Heart left ventricle (tissue), 16 donors: Measurements from ENCODE around the gene ADAM17. TPM values are rescaled to one million over a fixed set of nuclear protein-coding genes. Genes with fewer than 3 reads are reported as not detected.

Experiments used
- ATAC-seq, 4 donors: fragments of 200-7000 bp; cut with Tn5 transposase; one replicate each; pipeline ENCODE4 v1.9.1; 2020 to 2022; ENCODE audit warnings: moderate library complexity in 4 of 4, mild to moderate bottlenecking in 3 of 4, moderate number of reproducible peaks in 1 of 4
- DNase-seq, 5 donors: peaks; one replicate each; pipeline ENCODE4 v3.0.0-alpha.2; 2020
- H3K27ac ChIP-seq, 12 donors: fragments of 200-600 bp; sonication (generic) in 4 of 12; one replicate each; pipeline versions ENCODE4 v1.5.0 to v1.8.0; 2016 to 2022; ENCODE audit warnings: mild to moderate bottlenecking in 2 of 12
- H3K27me3 ChIP-seq, 9 donors: fragments of 200-600 bp; sonication (generic) in 2 of 9; one replicate each; pipeline versions ENCODE4 v1.5.1 to v1.8.0; 2016 to 2022; ENCODE audit warnings: mild to moderate bottlenecking in 3 of 9
- H3K36me3 ChIP-seq, 9 donors: fragments of 200-600 bp; sonication (generic) in 2 of 9; one replicate each; pipeline versions ENCODE4 v1.5.0 to v1.8.0; 2018 to 2022; ENCODE audit warnings: mild to moderate bottlenecking in 2 of 9
- H3K4me1 ChIP-seq, 12 donors: fragments of 200-600 bp; sonication (generic) in 4 of 12; one replicate each; pipeline versions ENCODE4 v1.5.0 to v1.8.0; 2016 to 2022; ENCODE audit warnings: mild to moderate bottlenecking in 3 of 12
- H3K4me3 ChIP-seq, 12 donors: fragments of 200-600 bp; sonication (generic) in 4 of 12; one replicate each; pipeline versions ENCODE4 v1.5.0 to v1.8.0; 2017 to 2022; ENCODE audit warnings: mild to moderate bottlenecking in 9 of 12, moderate library complexity in 4 of 12
- H3K9me3 ChIP-seq, 12 donors: fragments of 200-600 bp; sonication (generic) in 4 of 12; one replicate each; pipeline versions ENCODE4 v1.5.0 to v1.8.0; 2016 to 2022; ENCODE audit warnings: mild to moderate bottlenecking in 1 of 12
- POLR2A ChIP-seq, 2 donors: fragments of 450-650 bp; IDR thresholded peaks; one replicate each; pipeline ENCODE4 v1.6.1; 2017; ENCODE audit warnings: antibody characterized with exemption in 2 of 2, mild to moderate bottlenecking in 2 of 2, moderate library complexity in 2 of 2
- WGBS, 4 donors: extraction: QIAGEN DNeasy Blood & Tissue Kit in 2 of 4; methylation state at CpG; one replicate each; pipeline versions ENCODE4 v1.1.5 to v1.1.7; 2013 to 2018; 5-methylcytosine and 5-hydroxymethylcytosine counted together
- intact Hi-C, 10 donors: fragments of 100-400 bp; cut with DNase I; formaldehyde crosslinking; loops; one replicate each; pipeline versions ENCODE4 v1.11.1 to v1.14.2; 2022
- polyA plus RNA-seq, 2 donors: library from polyadenylated mRNA; stranded (reverse); fragments of 200-250 nt; gene quantifications; one replicate each; pipeline ENCODE4 v1.2.3, GENCODE V29; 2013
- total RNA-seq, 9 donors: library from RNA; depleted of rRNA in 2 of 9; stranded (reverse); fragments of >200 nt in 2 of 9; fragmentation: NEBNext Ultra II Directional in 3 of 9; extraction: Animal tissue kit (Norgen Biotek cat#: 25700) in 3 of 9; gene quantifications; one replicate each; pipeline versions ENCODE4 v1.1.0 to v1.2.4, GENCODE V29; 2016 to 2023
- TF ChIP-seq, protein P1 (sequence below), 12 donors: fragments of 200-600 bp; sonication (generic) in 4 of 12; IDR thresholded peaks; one replicate each; pipeline versions ENCODE4 v1.5.0 to v1.8.0; 2018 to 2022; ENCODE audit warnings: antibody characterized with exemption in 12 of 12, mild to moderate bottlenecking in 5 of 12
- donor health status: ischemic (EF 13 %, LVEDD 7.1; RV severe dilation, severe dysfunction).
- donor health status: healthy with polysubstance abuse.
- donor health status: DM: no; HTN: yes; CAD: no.
- donor health status: DM: no; HTN: no; CAD: no.
- donor health status: ischemic (EF 25% LVEDD 6.9; RV normal size, moderate dysfunction).
- donor health status: ischemic (EF 25% LVEDD 5.7; RV mildly dilated, moderate dysfunction).
- donor health status: healthy.
- donor health status: DM: yes; HTN: yes; CAD: no.
- donor health status: ischemic (EF 35%, LVEDD 5.7; RV mildly dilated, moderate dysfunction).
- donor health status: nonischemic (EF 11% LVEDD 7.7; RV severe dilation, severe dysfunction).
- donor health status: DM: yes; HTN: yes; CAD: no.
- donor health status: PGD.
- donor health status: ischemic (EF 29% LVEDD 5.4; RV normal size, mild dysfunction).
- donor health status: nonischemic (EF 23%, LVEDD 6.1; RV moderate dilation, normal function).

Gene ADAM17
- total and polyA plus RNA-seq, 11 donors = 6.5 to 22.4 (median 15.0) TPM

DNA sequence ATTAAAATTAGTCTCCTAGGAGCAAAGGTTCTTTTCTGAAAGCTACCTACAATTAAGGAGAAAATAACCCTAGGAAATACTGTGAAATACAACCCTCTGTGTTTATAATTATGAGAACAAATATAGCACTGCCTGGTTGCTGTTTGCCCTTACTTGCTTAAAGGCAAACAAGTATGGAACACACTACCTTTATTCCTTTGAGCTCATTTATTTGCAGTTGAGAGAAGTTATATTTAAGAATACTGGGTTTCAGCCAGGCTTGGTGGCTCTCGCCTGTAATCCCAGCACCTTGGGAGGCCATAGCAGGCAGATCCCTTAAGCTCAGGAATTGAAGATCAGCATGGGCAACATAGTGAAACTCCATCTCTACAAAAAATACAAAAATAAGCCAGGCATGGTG is 104.4 kb downstream of the ADAM17 start:
- Histone ChIP-seq H3K27me3 (no peaks in the 10 kb centered on the region), H3K4me3 (no peak overlapping the region), H3K36me3 (peaks cover 0 to 92% (median 86%) of the 10 kb centered on the region in 9 donors), H3K27ac (no peak overlapping the region), H3K9me3 (no peaks in the 10 kb centered on the region), H3K4me1 (no peaks in the 10 kb centered on the region)
- intact Hi-C loops = no loop called here
- 94 to 100% (median 98%) methylated on average over 1 of the region's 1 CpG for WGBS, 4 donors
- no peak for DNase-seq
- ATAC-seq = no peak
- TF ChIP-seq, protein P1, sequence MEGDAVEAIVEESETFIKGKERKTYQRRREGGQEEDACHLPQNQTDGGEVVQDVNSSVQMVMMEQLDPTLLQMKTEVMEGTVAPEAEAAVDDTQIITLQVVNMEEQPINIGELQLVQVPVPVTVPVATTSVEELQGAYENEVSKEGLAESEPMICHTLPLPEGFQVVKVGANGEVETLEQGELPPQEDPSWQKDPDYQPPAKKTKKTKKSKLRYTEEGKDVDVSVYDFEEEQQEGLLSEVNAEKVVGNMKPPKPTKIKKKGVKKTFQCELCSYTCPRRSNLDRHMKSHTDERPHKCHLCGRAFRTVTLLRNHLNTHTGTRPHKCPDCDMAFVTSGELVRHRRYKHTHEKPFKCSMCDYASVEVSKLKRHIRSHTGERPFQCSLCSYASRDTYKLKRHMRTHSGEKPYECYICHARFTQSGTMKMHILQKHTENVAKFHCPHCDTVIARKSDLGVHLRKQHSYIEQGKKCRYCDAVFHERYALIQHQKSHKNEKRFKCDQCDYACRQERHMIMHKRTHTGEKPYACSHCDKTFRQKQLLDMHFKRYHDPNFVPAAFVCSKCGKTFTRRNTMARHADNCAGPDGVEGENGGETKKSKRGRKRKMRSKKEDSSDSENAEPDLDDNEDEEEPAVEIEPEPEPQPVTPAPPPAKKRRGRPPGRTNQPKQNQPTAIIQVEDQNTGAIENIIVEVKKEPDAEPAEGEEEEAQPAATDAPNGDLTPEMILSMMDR (IDR thresholded peaks at IDR 0.05) = no peak
- no peak for TF ChIP-seq POLR2A (IDR thresholded peaks at IDR 0.05)

DNA sequence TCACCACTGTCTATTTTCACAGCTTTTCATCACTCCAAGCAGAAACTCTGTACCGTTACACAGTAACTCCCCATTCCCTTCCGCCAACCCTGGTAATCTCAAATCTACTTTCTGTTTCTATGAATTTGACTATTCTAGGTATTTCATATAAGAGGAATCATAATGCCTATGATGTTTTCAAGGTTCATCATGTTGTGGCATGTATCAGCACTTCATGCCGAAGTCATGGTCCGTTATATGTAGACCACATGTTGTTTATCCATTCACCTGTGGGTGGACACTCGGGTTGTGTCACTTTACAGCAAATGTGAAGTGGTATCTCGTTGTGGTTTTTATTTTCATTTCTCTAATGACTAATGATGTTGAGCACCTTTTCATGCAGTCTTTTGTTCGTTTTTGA is 110.5 kb downstream of the ADAM17 start:
- H3K36me3 ChIP-seq = peaks cover 0 to 98% (median 95%) of the 10 kb centered on the region in 9 donors
- intact Hi-C loops = no loop called here
- no peak overlapping the region for H3K4me3 ChIP-seq
- H3K9me3 ChIP-seq = no peaks in the 10 kb centered on the region
- no peaks in the 10 kb centered on the region for H3K4me1 ChIP-seq
- WGBS, 4 donors = 81 to 95% (median 90%) methylated on average over 7 of the region's 7 CpGs
- no peak overlapping the region for H3K27ac ChIP-seq
- DNase-seq (no peak), ATAC-seq (no peak)
- TF ChIP-seq POLR2A (IDR thresholded peaks at IDR 0.05) = no peak
- TF ChIP-seq, protein P1 (IDR thresholded peaks at IDR 0.05) = no peak
- H3K27me3 ChIP-seq = no peaks in the 10 kb centered on the region

DNA sequence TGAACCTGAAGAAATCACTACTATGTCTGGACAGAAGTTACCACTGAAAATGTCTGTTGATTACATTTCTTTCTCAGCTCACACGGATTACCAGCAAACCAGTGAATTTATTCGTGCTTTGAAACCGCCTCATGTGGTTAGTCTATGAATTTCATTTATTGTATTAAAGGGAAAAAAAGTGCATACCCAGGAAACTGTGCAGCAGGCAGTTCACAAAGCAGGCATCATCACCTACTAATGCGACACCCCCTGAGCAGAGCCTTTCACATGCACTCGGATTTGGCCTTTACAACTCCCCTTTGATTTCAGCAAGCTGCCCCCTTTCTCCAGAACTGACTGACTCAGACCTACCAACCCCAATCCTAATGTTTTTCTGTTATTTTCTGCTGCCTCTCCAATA is 112.1 kb downstream of the ADAM17 start:
- Histone ChIP-seq H3K27ac (no peak overlapping the region), H3K27me3 (no peaks in the 10 kb centered on the region), H3K4me1 (no peaks in the 10 kb centered on the region), H3K4me3 (no peak overlapping the region), H3K36me3 (peaks cover 0 to 98% (median 95%) of the 10 kb centered on the region in 9 donors), H3K9me3 (no peaks in the 10 kb centered on the region)
- ATAC-seq (no peak), DNase-seq (no peak)
- TF ChIP-seq POLR2A (IDR thresholded peaks at IDR 0.05) = no peak
- TF ChIP-seq, protein P1 (IDR thresholded peaks at IDR 0.05) = no peak
- intact Hi-C loops = no loop called here
- WGBS, 4 donors = 89 to 96% (median 90%) methylated on average over 5 of the region's 5 CpGs

GRCh38 chr2:9441556-9441955 is 114.1 kb downstream of the ADAM17 start:
- no peaks in the 10 kb centered on the region for H3K4me1 ChIP-seq
- H3K27me3 ChIP-seq = no peaks in the 10 kb centered on the region
- WGBS, 4 donors = 48 to 74% (median 58%) methylated on average over 3 of the region's 3 CpGs
- TF ChIP-seq, protein P1 (IDR thresholded peaks at IDR 0.05) = no peak
- no peak for TF ChIP-seq POLR2A (IDR thresholded peaks at IDR 0.05)
- DNase-seq = no peak
- ATAC-seq = no peak
- H3K4me3 ChIP-seq = no peak overlapping the region
- no peaks in the 10 kb centered on the region for H3K9me3 ChIP-seq
- H3K27ac ChIP-seq = no peak overlapping the region
- intact Hi-C loops = no loop called here
- H3K36me3 ChIP-seq = peaks cover 0 to 100% (median 95%) of the 10 kb centered on the region in 9 donors
